Gastrocnemius medialis (tissue), 4 donors: ENCODE results near the gene VTN.

ENCODE experiments used
- CTCF ChIP-seq, 5 experiments: fragments of 450-650 bp in 3 of 5; fragments of 200-600 bp in 2 of 5; sonication (generic) in 2 of 5; IDR thresholded peaks in 4 of 5; conservative IDR thresholded peaks in 1 of 5; 1 replicate in 4 of 5; 2 replicates in 1 of 5; pipeline ENCODE4 v1.5.1; 2016 to 2019; ENCODE audit warnings: antibody characterized with exemption in 5 of 5, mild to moderate bottlenecking in 3 of 5, moderate library complexity in 3 of 5
- POLR2A ChIP-seq, 2 donors: fragments of 450-650 bp; IDR thresholded peaks; one replicate each; pipeline ENCODE4 v1.6.1; 2017; ENCODE audit warnings: antibody characterized with exemption in 2 of 2, mild to moderate bottlenecking in 2 of 2, moderate library complexity in 2 of 2

DNA sequence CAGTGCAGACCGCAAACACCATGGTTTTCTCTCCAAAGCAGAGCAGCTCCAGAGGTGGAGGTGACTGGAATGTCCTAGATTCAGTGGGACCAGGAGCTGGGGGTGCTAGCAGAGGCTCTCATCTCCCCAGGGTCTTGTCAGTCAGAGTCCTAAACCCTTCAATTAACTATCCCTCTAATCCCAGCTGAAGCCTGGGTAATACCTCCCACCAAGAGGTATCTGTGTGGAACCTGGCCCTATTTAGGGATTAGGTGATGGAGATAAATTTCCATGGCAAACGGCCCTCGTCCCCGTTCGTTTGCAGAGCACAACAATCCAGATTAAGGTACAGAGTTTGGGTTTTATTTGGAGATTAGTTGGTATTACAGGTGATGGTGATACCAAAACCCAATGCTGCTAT lies 6.9 kb downstream of the VTN start:
- TF ChIP-seq POLR2A (IDR thresholded peaks at IDR 0.05) (no peak), CTCF (IDR thresholded peaks at IDR 0.05 in 4 of 5, conservative IDR thresholded peaks at IDR 0.05 in 1 of 5) (no peak)
